NB4 (cell line): ENCODE results near the gene FAM222A.

Source experiments
- CTCF ChIP-seq: IDR thresholded peaks from one replicate; pipeline ENCODE4 v1.5.1; 2012; ENCODE audit warnings: low read depth, low read length
- POLR2A ChIP-seq: IDR thresholded peaks from 2 replicates; pipeline ENCODE4 v1.6.1; 2011; ENCODE audit warnings: mild to moderate bottlenecking; ENCODE audit not compliant: insufficient read length; ENCODE audit errors: extremely low read depth

- no peak for TF ChIP-seq CTCF
- no peak for TF ChIP-seq POLR2A
Measured at GRCh38 chr12:109722022-109722720, 8.5 kb downstream of the FAM222A start.
